HepG2 (cell line): ENCODE results near the gene NOP56. TPM values are rescaled to one million over a fixed set of nuclear protein-coding genes. Genes with fewer than 3 reads are reported as not detected.
A peak's percentile ranks its signal among the peaks of the same experiment; 100 is the strongest.

Experiments used
- ATAC-seq: fragments of 200-7000 bp; cut with Tn5 transposase; 3 replicates; pipeline ENCODE4 v1.9.1; 2020; ENCODE audit warnings: mild to moderate bottlenecking, moderate library complexity
- BruUV-seq: library from RNA; stranded (reverse); fragments of 400-500 nt; replicated peaks from 2 replicates; lab custom pipeline; 2021; lab: Mats Ljungman, UMichigan
- CTCF ChIA-PET: fragments of 300-600 bp; formaldehyde crosslinking; extraction: SDS; loops from one replicate; lab custom pipeline; 2021; ENCODE audit warnings: low total read pairs, inconsistent platforms, low intra/inter-chr PET ratio; lab: Yijun Ruan, JAX
- POLR2A ChIA-PET: fragments of 350-600 bp; sonication (Branson Sonifier 250); formaldehyde crosslinking; loops from one replicate; lab custom pipeline; 2020; ENCODE audit warnings: antibody characterized with exemption, inconsistent platforms; lab: Yijun Ruan, JAX
- DNase-seq: peaks from one replicate; pipeline ENCODE4 v3.0.0-alpha.2; 2015; ENCODE audit warnings: low spot score
- FAIRE-seq: peaks from 3 replicates; lab custom pipeline; 2011; peaks lifted over from hg19 to GRCh38; lab: Jason Lieb, UNC
- H2AFZ ChIP-seq: one replicate; pipeline ENCODE4 v1.6.1; 2011; ENCODE audit warnings: low read length, inconsistent platforms
- H3K27ac ChIP-seq: fragments of 300-600 bp; 3 replicates; pipeline ENCODE4 v1.8.0; 2011; ENCODE audit warnings: mixed run types, mild to moderate bottlenecking, mixed read lengths, low read length, inconsistent platforms; ENCODE audit not compliant: insufficient read depth; ENCODE audit errors: extremely low read length
- H3K27me3 ChIP-seq, 2 experiments: fragments of 200-600 bp in 1 of 2; 2 replicates in 1 of 2; 3 replicates in 1 of 2; pipeline versions ENCODE4 v1.6.0 to v1.8.0; 2011; ENCODE audit warnings: low read length in 2 of 2, mild to moderate bottlenecking in 2 of 2, moderate library complexity in 2 of 2, inconsistent platforms in 1 of 2; ENCODE audit not compliant: insufficient read depth in 2 of 2, control insufficient read depth in 1 of 2
- H3K36me3 ChIP-seq, 2 experiments: fragments of 200-600 bp in 1 of 2; replicated peaks in 1 of 2; 2 replicates in 1 of 2; 3 replicates in 1 of 2; pipeline versions ENCODE4 v1.5.1 to v1.8.0; 2011; ENCODE audit warnings: low read length in 2 of 2, inconsistent platforms in 1 of 2; ENCODE audit not compliant: insufficient read depth in 2 of 2, control insufficient read depth in 1 of 2
- H3K4me1 ChIP-seq: 2 replicates; pipeline ENCODE4 v1.5.1; 2012; ENCODE audit warnings: low read length, inconsistent platforms; ENCODE audit not compliant: insufficient read depth
- H3K4me2 ChIP-seq: 2 replicates; pipeline ENCODE4 v1.6.0; 2011; ENCODE audit warnings: low read depth, low read length, inconsistent platforms
- H3K4me3 ChIP-seq, 3 experiments: fragments of 200-600 bp in 1 of 3; sonication (generic), shearing (Covaris generic) in 1 of 3; replicated peaks in 1 of 3; 2 replicates each; pipeline ENCODE4 v1.5.1; 2011 to 2016; ENCODE audit warnings: low read length in 3 of 3, inconsistent platforms in 2 of 3, low read depth in 2 of 3, mild to moderate bottlenecking in 2 of 3, control low read depth in 1 of 3, mixed read lengths in 1 of 3; ENCODE audit not compliant: insufficient read depth in 1 of 3
- H3K79me2 ChIP-seq: one replicate; pipeline ENCODE4 v1.6.1; 2011; ENCODE audit warnings: low read length, inconsistent platforms; ENCODE audit not compliant: insufficient read depth
- H3K9ac ChIP-seq: 2 replicates; pipeline ENCODE4 v1.6.0; 2011; ENCODE audit warnings: mild to moderate bottlenecking, low read depth, low read length, inconsistent platforms; ENCODE audit not compliant: insufficient read depth
- H3K9me3 ChIP-seq: 2 replicates; pipeline ENCODE4 v1.5.1; 2012; ENCODE audit warnings: mild to moderate bottlenecking, low read length
- H4K20me1 ChIP-seq: 2 replicates; pipeline ENCODE4 v1.6.0; 2011; ENCODE audit warnings: inconsistent platforms, mild to moderate bottlenecking, low read length, moderate library complexity; ENCODE audit not compliant: insufficient read depth
- CBX5 ChIP-seq: sonication (generic); formaldehyde crosslinking; IDR thresholded peaks from 2 replicates; pipeline ENCODE4 v1.4.0; 2020; ENCODE audit warnings: missing genetic modification reagents, borderline replicate concordance
- CTCF ChIP-seq: sonication (generic); formaldehyde crosslinking; IDR thresholded peaks from 2 replicates; pipeline ENCODE4 v1.5.0; 2020; ENCODE audit warnings: mild to moderate bottlenecking, missing genetic modification reagents, moderate library complexity
- FOXA1 ChIP-seq, 2 experiments: fragments of 450-650 bp in 1 of 2; sonication (generic) in 1 of 2; formaldehyde crosslinking in 1 of 2; IDR thresholded peaks; 2 replicates each; pipeline versions ENCODE4 v1.4.0 to v1.6.1; 2016 to 2020; ENCODE audit warnings: missing genetic modification reagents in 1 of 2
- FOXK1 ChIP-seq: sonication (generic); formaldehyde crosslinking; IDR thresholded peaks from 2 replicates; pipeline ENCODE4 v1.4.0; 2020; ENCODE audit warnings: low read depth, missing genetic modification reagents, borderline replicate concordance
- GZF1 ChIP-seq: sonication (generic); formaldehyde crosslinking; IDR thresholded peaks from 2 replicates; pipeline ENCODE4 v1.5.1; 2020; ENCODE audit warnings: mild to moderate bottlenecking, missing genetic modification reagents
- HNRNPL ChIP-seq: fragments of 200-400 bp; formaldehyde crosslinking; IDR thresholded peaks from 2 replicates; pipeline ENCODE4 v1.6.1; 2017; ENCODE audit warnings: mild to moderate bottlenecking, low read depth, low read length
- NCOA2 ChIP-seq: sonication (generic); formaldehyde crosslinking; IDR thresholded peaks from 2 replicates; pipeline ENCODE4 v1.8.0; 2022; ENCODE audit warnings: inconsistent platforms
- NCOA5 ChIP-seq: sonication (generic); formaldehyde crosslinking; IDR thresholded peaks from 2 replicates; pipeline ENCODE4 v1.4.0; 2020; ENCODE audit warnings: missing genetic modification reagents
- ZBTB49 ChIP-seq: sonication (generic); formaldehyde crosslinking; IDR thresholded peaks from 2 replicates; pipeline ENCODE4 v1.4.0; 2020; ENCODE audit warnings: missing genetic modification reagents, borderline replicate concordance
- ZNF282 ChIP-seq: fragments of 450-650 bp; IDR thresholded peaks from 2 replicates; pipeline ENCODE4 v1.6.1; 2018; ENCODE audit not compliant: partially characterized antibody
- ZNF616 ChIP-seq: sonication (generic); formaldehyde crosslinking; IDR thresholded peaks from 2 replicates; pipeline ENCODE4 v1.5.0; 2020; ENCODE audit warnings: low read depth, mild to moderate bottlenecking, missing genetic modification reagents
- ZNF891 ChIP-seq: sonication (generic); formaldehyde crosslinking; IDR thresholded peaks from 2 replicates; pipeline ENCODE4 v1.5.0; 2020; ENCODE audit warnings: mild to moderate bottlenecking, missing genetic modification reagents
- WGBS: methylation state at CpG from one replicate; pipeline ENCODE4 v1.1.6; 2017; ENCODE audit warnings: low lambda C conversion rate; 5-methylcytosine and 5-hydroxymethylcytosine counted together
- in situ Hi-C: cut with HindIII; loops from 2 replicates; pipeline ENCODE4 v1.10.0; 2017; ENCODE audit warnings: low pct_unique_long_range_greater_than_20kb; ENCODE audit not compliant: extremely low pct_ligation_motif_present
- intact Hi-C: fragments of 100-400 bp; cut with micrococcal nuclease; formaldehyde crosslinking; loops from one replicate; pipeline ENCODE4 v1.10.0; 2022; ENCODE audit not compliant: unreplicated experiment
- polyA plus RNA-seq, 8 experiments: library from polyadenylated mRNA; depleted of rRNA in 3 of 8; stranded (reverse) in 7 of 8; unstranded in 1 of 8; fragments of >200 nt; fragmentation: Illumina TruSeq in 4 of 8; extraction: Trizol in 4 of 8; gene quantifications; 2 replicates each; pipeline versions ENCODE4 v1.2.1 to v1.2.3, GENCODE V29; 2011 to 2016; ENCODE audit warnings: low read depth in 4 of 8, missing spikeins in 1 of 8, mixed read lengths in 1 of 8; ENCODE audit not compliant: insufficient read depth in 1 of 8
- total RNA-seq, 5 experiments: library from RNA; depleted of rRNA; stranded (reverse); fragments of >200 nt; fragmentation: Illumina TruSeq; extraction: Trizol; gene quantifications; 2 replicates each; pipeline ENCODE4 v1.2.3, GENCODE V29; 2016; ENCODE audit warnings: low read depth in 1 of 5
- TF ChIP-seq, protein P1 (sequence below): sonication (generic); formaldehyde crosslinking; IDR thresholded peaks from 2 replicates; pipeline ENCODE4 v1.4.0; 2020; ENCODE audit warnings: missing genetic modification reagents

NOP56 gene
- total and polyA plus RNA-seq, 2 of the 13 experiments (the other 11 are each of a cell fraction or from before 2014, with no cell fraction given) = 369 to 1,116 TPM

- TF ChIP-seq ZNF616 (CRISPR knock-in tag) (no peak), ZNF891 (peak; percentile 89), NCOA5 (CRISPR knock-in tag) (0 out of 2 replicates have a peak, but pooled peaks have one; percentile 71)
- TF ChIP-seq, protein P1, sequence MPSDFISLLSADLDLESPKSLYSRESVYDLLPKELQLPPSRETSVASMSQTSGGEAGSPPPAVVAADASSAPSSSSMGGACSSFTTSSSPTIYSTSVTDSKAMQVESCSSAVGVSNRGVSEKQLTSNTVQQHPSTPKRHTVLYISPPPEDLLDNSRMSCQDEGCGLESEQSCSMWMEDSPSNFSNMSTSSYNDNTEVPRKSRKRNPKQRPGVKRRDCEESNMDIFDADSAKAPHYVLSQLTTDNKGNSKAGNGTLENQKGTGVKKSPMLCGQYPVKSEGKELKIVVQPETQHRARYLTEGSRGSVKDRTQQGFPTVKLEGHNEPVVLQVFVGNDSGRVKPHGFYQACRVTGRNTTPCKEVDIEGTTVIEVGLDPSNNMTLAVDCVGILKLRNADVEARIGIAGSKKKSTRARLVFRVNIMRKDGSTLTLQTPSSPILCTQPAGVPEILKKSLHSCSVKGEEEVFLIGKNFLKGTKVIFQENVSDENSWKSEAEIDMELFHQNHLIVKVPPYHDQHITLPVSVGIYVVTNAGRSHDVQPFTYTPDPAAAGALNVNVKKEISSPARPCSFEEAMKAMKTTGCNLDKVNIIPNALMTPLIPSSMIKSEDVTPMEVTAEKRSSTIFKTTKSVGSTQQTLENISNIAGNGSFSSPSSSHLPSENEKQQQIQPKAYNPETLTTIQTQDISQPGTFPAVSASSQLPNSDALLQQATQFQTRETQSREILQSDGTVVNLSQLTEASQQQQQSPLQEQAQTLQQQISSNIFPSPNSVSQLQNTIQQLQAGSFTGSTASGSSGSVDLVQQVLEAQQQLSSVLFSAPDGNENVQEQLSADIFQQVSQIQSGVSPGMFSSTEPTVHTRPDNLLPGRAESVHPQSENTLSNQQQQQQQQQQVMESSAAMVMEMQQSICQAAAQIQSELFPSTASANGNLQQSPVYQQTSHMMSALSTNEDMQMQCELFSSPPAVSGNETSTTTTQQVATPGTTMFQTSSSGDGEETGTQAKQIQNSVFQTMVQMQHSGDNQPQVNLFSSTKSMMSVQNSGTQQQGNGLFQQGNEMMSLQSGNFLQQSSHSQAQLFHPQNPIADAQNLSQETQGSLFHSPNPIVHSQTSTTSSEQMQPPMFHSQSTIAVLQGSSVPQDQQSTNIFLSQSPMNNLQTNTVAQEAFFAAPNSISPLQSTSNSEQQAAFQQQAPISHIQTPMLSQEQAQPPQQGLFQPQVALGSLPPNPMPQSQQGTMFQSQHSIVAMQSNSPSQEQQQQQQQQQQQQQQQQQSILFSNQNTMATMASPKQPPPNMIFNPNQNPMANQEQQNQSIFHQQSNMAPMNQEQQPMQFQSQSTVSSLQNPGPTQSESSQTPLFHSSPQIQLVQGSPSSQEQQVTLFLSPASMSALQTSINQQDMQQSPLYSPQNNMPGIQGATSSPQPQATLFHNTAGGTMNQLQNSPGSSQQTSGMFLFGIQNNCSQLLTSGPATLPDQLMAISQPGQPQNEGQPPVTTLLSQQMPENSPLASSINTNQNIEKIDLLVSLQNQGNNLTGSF = peak; percentile 88
Measured at GRCh38 chr20:2663887-2664719, 11.7 kb downstream of the NOP56 start, which contains the start of gene IDH3B (continued).

GRCh38 chr20:2671977-2672376 lies 19.5 kb downstream of the NOP56 start:
- Histone ChIP-seq H4K20me1 (no peaks in the 10 kb centered on the region), H3K27ac (no peak overlapping the region), H3K79me2 (no peaks in the 10 kb centered on the region), H3K36me3 (no peaks in the 10 kb centered on the region), H3K4me3 (no peak overlapping the region), H3K9me3 (no peaks in the 10 kb centered on the region), H3K9ac (no peak overlapping the region), H2AFZ (no peak overlapping the region), H3K4me2 (no peak overlapping the region), H3K4me1 (no peaks in the 10 kb centered on the region), H3K27me3 (peaks cover 0 to 38% of the 10 kb centered on the region in 2 experiments; a peak in 3 of 5 replicates)
- in situ Hi-C loops (no loop called here), intact Hi-C loops (loop anchor here (2.0 kb wide), 1 partner anchor 147 kb away; no protein-coding TSS in a partner anchor)
- BruUV-seq = no TSS peak
- ATAC-seq = peak; percentile 53
- ChIA-PET CTCF (no interaction called here), POLR2A (no interaction called here)
- DNase-seq = no peak
- FAIRE-seq = peak; percentile 37
- 0% methylated on average over 4 of the region's 4 CpGs for WGBS
- TF ChIP-seq GZF1 (no peak), CTCF (peak; percentile 50), FOXK1 (CRISPR knock-in tag) (peak; percentile 35; the same call in 1 of the 2 replicates), ZBTB49 (CRISPR knock-in tag) (no peak), ZNF282 (no peak), HNRNPL (no peak), CBX5 (CRISPR knock-in tag) (no peak), FOXA1 (IDR thresholded peaks at IDR 0.05) (no peak), FOXA1 (CRISPR knock-in tag; IDR thresholded peaks at IDR 0.05) (peak; percentile 31; the same call in 1 of the 2 replicates), NCOA2 (CRISPR knock-in tag) (no peak)
